ENCODE data around the gene IL22RA1.

The IL22RA1 gene

GRCh38 chr1:24139222-24139489, 3.8 kb downstream of the IL22RA1 start:
- Histone ChIP-seq H3K9me3 (ENCODE audit: control insufficient read depth, low read length) (no peaks in the 10 kb centered on the region), H3K27me3 (replicated peaks; ENCODE audit: control insufficient read depth, insufficient read depth, low read length, poor library complexity, severe bottlenecking) (no peaks in the 10 kb centered on the region), H3K27ac (ENCODE audit: insufficient read depth, low read length, poor library complexity, severe bottlenecking) (no peak overlapping the region), H3K4me1 (ENCODE audit: control insufficient read depth, insufficient read depth, low read length, poor library complexity, severe bottlenecking) (no peaks in the 10 kb centered on the region), H3K4me3 (ENCODE audit: insufficient read depth, low read depth, low read length, poor library complexity, severe bottlenecking) (no peak overlapping the region), H3K36me3 (ENCODE audit: control insufficient read depth, insufficient read depth, low read length) (no peaks in the 10 kb centered on the region)
- DNase-seq: no peak

GRCh38 chr1:24138476-24139221, 4.3 kb downstream of the IL22RA1 start:
- Histone ChIP-seq H3K27ac (ENCODE audit: insufficient read depth, low read length, poor library complexity, severe bottlenecking) (no peak overlapping the region), H3K9me3 (ENCODE audit: control insufficient read depth, low read length) (no peaks in the 10 kb centered on the region), H3K36me3 (ENCODE audit: control insufficient read depth, insufficient read depth, low read length) (no peaks in the 10 kb centered on the region), H3K4me3 (ENCODE audit: insufficient read depth, low read depth, low read length, poor library complexity, severe bottlenecking) (no peak overlapping the region), H3K4me1 (ENCODE audit: control insufficient read depth, insufficient read depth, low read length, poor library complexity, severe bottlenecking) (no peaks in the 10 kb centered on the region), H3K27me3 (replicated peaks; ENCODE audit: control insufficient read depth, insufficient read depth, low read length, poor library complexity, severe bottlenecking) (no peaks in the 10 kb centered on the region)
- no peak for DNase-seq

GRCh38 chr1:24136956-24137539, 5.9 kb downstream of the IL22RA1 start:
- no peak for DNase-seq
- Histone ChIP-seq H3K36me3 (ENCODE audit: control insufficient read depth, insufficient read depth, low read length) (no peaks in the 10 kb centered on the region), H3K27me3 (replicated peaks; ENCODE audit: control insufficient read depth, insufficient read depth, low read length, poor library complexity, severe bottlenecking) (no peaks in the 10 kb centered on the region), H3K9me3 (ENCODE audit: control insufficient read depth, low read length) (no peaks in the 10 kb centered on the region), H3K27ac (ENCODE audit: insufficient read depth, low read length, poor library complexity, severe bottlenecking) (no peak overlapping the region), H3K4me3 (ENCODE audit: insufficient read depth, low read depth, low read length, poor library complexity, severe bottlenecking) (no peak overlapping the region), H3K4me1 (ENCODE audit: control insufficient read depth, insufficient read depth, low read length, poor library complexity, severe bottlenecking) (no peaks in the 10 kb centered on the region)

GRCh38 chr1:24134376-24134775, 8.6 kb downstream of the IL22RA1 start:
- peaks cover 5% of the 10 kb centered on the region for H3K9me3 ChIP-seq (ENCODE audit: control insufficient read depth, low read length)
- H3K36me3 ChIP-seq (ENCODE audit: control insufficient read depth, insufficient read depth, low read length): no peaks in the 10 kb centered on the region
- no peak overlapping the region for H3K27ac ChIP-seq (ENCODE audit: insufficient read depth, low read length, poor library complexity, severe bottlenecking)
- H3K4me1 ChIP-seq (ENCODE audit: control insufficient read depth, insufficient read depth, low read length, poor library complexity, severe bottlenecking): no peaks in the 10 kb centered on the region
- no peak overlapping the region for H3K4me3 ChIP-seq (ENCODE audit: insufficient read depth, low read depth, low read length, poor library complexity, severe bottlenecking)
- DNase-seq: no peak
- no peaks in the 10 kb centered on the region for H3K27me3 ChIP-seq (replicated peaks; ENCODE audit: control insufficient read depth, insufficient read depth, low read length, poor library complexity, severe bottlenecking)

GRCh38 chr1:24133819-24134218, 9.1 kb downstream of the IL22RA1 start:
- no peak for DNase-seq
- no peak overlapping the region for H3K27ac ChIP-seq (ENCODE audit: insufficient read depth, low read length, poor library complexity, severe bottlenecking)
- peaks cover 5% of the 10 kb centered on the region for H3K9me3 ChIP-seq (ENCODE audit: control insufficient read depth, low read length)
- H3K36me3 ChIP-seq (ENCODE audit: control insufficient read depth, insufficient read depth, low read length): no peaks in the 10 kb centered on the region
- H3K4me3 ChIP-seq (ENCODE audit: insufficient read depth, low read depth, low read length, poor library complexity, severe bottlenecking): no peak overlapping the region
- H3K4me1 ChIP-seq (ENCODE audit: control insufficient read depth, insufficient read depth, low read length, poor library complexity, severe bottlenecking): no peaks in the 10 kb centered on the region
- no peaks in the 10 kb centered on the region for H3K27me3 ChIP-seq (replicated peaks; ENCODE audit: control insufficient read depth, insufficient read depth, low read length, poor library complexity, severe bottlenecking)

GRCh38 chr1:24130385-24130784, 12.6 kb downstream of the IL22RA1 start:
- no peak for DNase-seq
- Histone ChIP-seq H3K9me3 (ENCODE audit: control insufficient read depth, low read length) (peaks cover 5% of the 10 kb centered on the region), H3K4me1 (ENCODE audit: control insufficient read depth, insufficient read depth, low read length, poor library complexity, severe bottlenecking) (no peaks in the 10 kb centered on the region), H3K27me3 (replicated peaks; ENCODE audit: control insufficient read depth, insufficient read depth, low read length, poor library complexity, severe bottlenecking) (no peaks in the 10 kb centered on the region), H3K36me3 (ENCODE audit: control insufficient read depth, insufficient read depth, low read length) (no peaks in the 10 kb centered on the region), H3K27ac (ENCODE audit: insufficient read depth, low read length, poor library complexity, severe bottlenecking) (no peak overlapping the region), H3K4me3 (ENCODE audit: insufficient read depth, low read depth, low read length, poor library complexity, severe bottlenecking) (no peak overlapping the region)

- Histone ChIP-seq H3K4me3 (ENCODE audit: insufficient read depth, low read depth, low read length, poor library complexity, severe bottlenecking) (no peak overlapping the region), H3K36me3 (ENCODE audit: control insufficient read depth, insufficient read depth, low read length) (no peaks in the 10 kb centered on the region), H3K27ac (ENCODE audit: insufficient read depth, low read length, poor library complexity, severe bottlenecking) (no peak overlapping the region), H3K9me3 (ENCODE audit: control insufficient read depth, low read length) (peaks cover 5% of the 10 kb centered on the region), H3K4me1 (ENCODE audit: control insufficient read depth, insufficient read depth, low read length, poor library complexity, severe bottlenecking) (no peaks in the 10 kb centered on the region), H3K27me3 (replicated peaks; ENCODE audit: control insufficient read depth, insufficient read depth, low read length, poor library complexity, severe bottlenecking) (no peaks in the 10 kb centered on the region)
- DNase-seq: no peak
Measured at GRCh38 chr1:24127801-24128363, 15.1 kb downstream of the IL22RA1 start.

- H3K27ac ChIP-seq (ENCODE audit: insufficient read depth, low read length, poor library complexity, severe bottlenecking): no peak overlapping the region
- no peak for DNase-seq
- H3K27me3 ChIP-seq (replicated peaks; ENCODE audit: control insufficient read depth, insufficient read depth, low read length, poor library complexity, severe bottlenecking): no peaks in the 10 kb centered on the region
Measured at GRCh38 chr1:24127134-24127800, 15.7 kb downstream of the IL22RA1 start.

GRCh38 chr1:24126672-24127023, 16.3 kb downstream of the IL22RA1 start:
- H3K9me3 ChIP-seq (ENCODE audit: control insufficient read depth, low read length): peaks cover 5% of the 10 kb centered on the region
- H3K4me1 ChIP-seq (ENCODE audit: control insufficient read depth, insufficient read depth, low read length, poor library complexity, severe bottlenecking): no peaks in the 10 kb centered on the region
- no peak overlapping the region for H3K27ac ChIP-seq (ENCODE audit: insufficient read depth, low read length, poor library complexity, severe bottlenecking)
- DNase-seq: no peak
- no peaks in the 10 kb centered on the region for H3K36me3 ChIP-seq (ENCODE audit: control insufficient read depth, insufficient read depth, low read length)
- no peak overlapping the region for H3K4me3 ChIP-seq (ENCODE audit: insufficient read depth, low read depth, low read length, poor library complexity, severe bottlenecking)
- no peaks in the 10 kb centered on the region for H3K27me3 ChIP-seq (replicated peaks; ENCODE audit: control insufficient read depth, insufficient read depth, low read length, poor library complexity, severe bottlenecking)

More at GRCh38 chr1:24127134-24127800, 15.7 kb downstream of the IL22RA1 start:
- no peak overlapping the region for H3K4me3 ChIP-seq (ENCODE audit: insufficient read depth, low read depth, low read length, poor library complexity, severe bottlenecking)
- no peaks in the 10 kb centered on the region for H3K36me3 ChIP-seq (ENCODE audit: control insufficient read depth, insufficient read depth, low read length)
- H3K4me1 ChIP-seq (ENCODE audit: control insufficient read depth, insufficient read depth, low read length, poor library complexity, severe bottlenecking): no peaks in the 10 kb centered on the region
- H3K9me3 ChIP-seq (ENCODE audit: control insufficient read depth, low read length): peaks cover 5% of the 10 kb centered on the region

- H3K4me3 ChIP-seq (ENCODE audit: insufficient read depth, low read depth, low read length, poor library complexity, severe bottlenecking): no peak overlapping the region
- no peaks in the 10 kb centered on the region for H3K4me1 ChIP-seq (ENCODE audit: control insufficient read depth, insufficient read depth, low read length, poor library complexity, severe bottlenecking)
- peaks cover 5% of the 10 kb centered on the region for H3K9me3 ChIP-seq (ENCODE audit: control insufficient read depth, low read length)
- no peak overlapping the region for H3K27ac ChIP-seq (ENCODE audit: insufficient read depth, low read length, poor library complexity, severe bottlenecking)
- no peaks in the 10 kb centered on the region for H3K36me3 ChIP-seq (ENCODE audit: control insufficient read depth, insufficient read depth, low read length)
- no peak for DNase-seq
- H3K27me3 ChIP-seq (replicated peaks; ENCODE audit: control insufficient read depth, insufficient read depth, low read length, poor library complexity, severe bottlenecking): no peaks in the 10 kb centered on the region
Measured at GRCh38 chr1:24126018-24126671, 16.8 kb downstream of the IL22RA1 start.
